Neural crest cell (in vitro differentiated cells): ENCODE measurements around the gene NFKB2. TPM values are rescaled to one million over a fixed set of nuclear protein-coding genes. Genes with fewer than 3 reads are reported as not detected.

ENCODE experiments used
- DNase-seq: peaks from one replicate; pipeline ENCODE4 v3.0.0; 2021; ENCODE audit warnings: low read depth, mixed read lengths, low spot score
- H3K27ac Mint-ChIP-seq: one replicate; pipeline ENCODE4 v1.8.0; 2021; ENCODE audit warnings: mild to moderate bottlenecking, mixed read lengths; ENCODE audit not compliant: unreplicated experiment
- H3K27me3 Mint-ChIP-seq: 2 replicates; pipeline ENCODE4 v1.8.0; 2021; ENCODE audit warnings: low read depth, mild to moderate bottlenecking, mixed read lengths
- H3K36me3 Mint-ChIP-seq: 2 replicates; pipeline ENCODE4 v1.8.0; 2021; ENCODE audit warnings: low read depth, mild to moderate bottlenecking, mixed read lengths
- H3K4me1 Mint-ChIP-seq: 2 replicates; pipeline ENCODE4 v1.8.0; 2021; ENCODE audit warnings: mixed read lengths
- H3K4me3 Mint-ChIP-seq: one replicate; pipeline ENCODE4 v1.8.0; 2021; ENCODE audit warnings: mild to moderate bottlenecking, mixed read lengths
- H3K9me3 Mint-ChIP-seq: 2 replicates; pipeline ENCODE4 v1.8.0; 2021; ENCODE audit warnings: mixed read lengths
- CTCF ChIP-seq: fragments of 200-600 bp; sonication (generic); conservative IDR thresholded peaks from 2 replicates; pipeline ENCODE4 v1.5.0; 2021; ENCODE audit warnings: antibody characterized with exemption, mild to moderate bottlenecking
- total RNA-seq: library from RNA; stranded (reverse); gene quantifications from 2 replicates; pipeline ENCODE4 v1.2.1, GENCODE V29; 2021

NFKB2 gene
- total RNA-seq, 1 donor from 2014 or later, result 26.1 TPM

GRCh38 chr10:102407425-102408130 lies 12.1 kb downstream of the NFKB2 start:
- DNase-seq, result no peak
- Mint-ChIP-seq H3K36me3 (no peaks in the 10 kb centered on the region), H3K4me3 (peak overlapping the region; percentile 79), H3K27me3 (peaks cover 18% of the 10 kb centered on the region), H3K4me1 (peaks cover 48% of the 10 kb centered on the region), H3K27ac (no peak overlapping the region), H3K9me3 (no peaks in the 10 kb centered on the region)
- TF ChIP-seq CTCF, result no peak

- peak overlapping the region; percentile 87 for H3K4me3 Mint-ChIP-seq
- H3K27me3 Mint-ChIP-seq, result peaks cover 18% of the 10 kb centered on the region
- H3K36me3 Mint-ChIP-seq, result no peaks in the 10 kb centered on the region
- TF ChIP-seq CTCF, result no peak
- H3K27ac Mint-ChIP-seq, result no peak overlapping the region
- H3K4me1 Mint-ChIP-seq, result peaks cover 54% of the 10 kb centered on the region
- no peaks in the 10 kb centered on the region for H3K9me3 Mint-ChIP-seq
- no peak for DNase-seq
Measured at GRCh38 chr10:102408131-102408727, 12.7 kb downstream of the NFKB2 start.

- peaks cover 18% of the 10 kb centered on the region for H3K27me3 Mint-ChIP-seq
- peak; percentile 43 for DNase-seq
- no peaks in the 10 kb centered on the region for H3K9me3 Mint-ChIP-seq
- no peak overlapping the region for H3K27ac Mint-ChIP-seq
- H3K36me3 Mint-ChIP-seq, result no peaks in the 10 kb centered on the region
- peak overlapping the region; percentile 87 for H3K4me3 Mint-ChIP-seq
- TF ChIP-seq CTCF, result no peak
- peaks cover 62% of the 10 kb centered on the region for H3K4me1 Mint-ChIP-seq
Measured at GRCh38 chr10:102408728-102409603, 13.5 kb downstream of the NFKB2 start.

GRCh38 chr10:102409604-102410428 lies 14.3 kb downstream of the NFKB2 start:
- no peak for TF ChIP-seq CTCF
- H3K27me3 Mint-ChIP-seq, result peaks cover 18% of the 10 kb centered on the region
- no peaks in the 10 kb centered on the region for H3K9me3 Mint-ChIP-seq
- H3K36me3 Mint-ChIP-seq, result no peaks in the 10 kb centered on the region
- H3K4me3 Mint-ChIP-seq, result peak overlapping the region; percentile 82
- H3K4me1 Mint-ChIP-seq, result peaks cover 69% of the 10 kb centered on the region
- no peak for DNase-seq
- H3K27ac Mint-ChIP-seq, result peak overlapping the region; percentile 10
